Endodermal cell (in vitro differentiated cells): Measurements from ENCODE around the gene FASTKD3. TPM values are rescaled to one million over a fixed set of nuclear protein-coding genes. Genes with fewer than 3 reads are reported as not detected.

Experiments used
- DNase-seq: peaks from one replicate; pipeline ENCODE4 v3.0.0-alpha.2; 2017
- H3K27ac ChIP-seq: 2 replicates; pipeline ENCODE4 v1.5.1; 2013; ENCODE audit warnings: mild to moderate bottlenecking, low read depth, low read length, moderate library complexity
- H3K27me3 ChIP-seq: 2 replicates; pipeline ENCODE4 v1.6.1; 2013; ENCODE audit warnings: mild to moderate bottlenecking, low read length, moderate library complexity; ENCODE audit not compliant: insufficient read depth, control insufficient read depth, poor library complexity, severe bottlenecking
- H3K36me3 ChIP-seq: 2 replicates; pipeline ENCODE4 v1.7.0; 2013; ENCODE audit warnings: mild to moderate bottlenecking, low read length, moderate library complexity; ENCODE audit not compliant: control insufficient read depth, insufficient read depth
- H3K4me1 ChIP-seq: one replicate; pipeline ENCODE4 v1.7.0; 2013; ENCODE audit warnings: low read length; ENCODE audit not compliant: control insufficient read depth, insufficient read depth
- H3K4me3 ChIP-seq: 2 replicates; pipeline ENCODE4 v1.5.1; 2013; ENCODE audit warnings: mild to moderate bottlenecking, low read length, moderate library complexity
- H3K9ac ChIP-seq: 2 replicates; pipeline ENCODE4 v1.6.1; 2013; ENCODE audit warnings: mild to moderate bottlenecking, low read length, moderate library complexity; ENCODE audit not compliant: poor library complexity, severe bottlenecking; ENCODE audit errors: extremely low read depth
- H3K9me3 ChIP-seq: 2 replicates; pipeline ENCODE4 v1.6.1; 2013; ENCODE audit warnings: mild to moderate bottlenecking, low read length, moderate library complexity; ENCODE audit not compliant: control insufficient read depth
- H3K27ac Mint-ChIP-seq: 2 replicates; pipeline ENCODE4 v1.8.0; 2020; ENCODE audit warnings: mixed read lengths
- H3K27me3 Mint-ChIP-seq: 2 replicates; pipeline ENCODE4 v1.8.0; 2021; ENCODE audit warnings: mild to moderate bottlenecking, mixed read lengths; ENCODE audit not compliant: insufficient read depth
- H3K36me3 Mint-ChIP-seq: 2 replicates; pipeline ENCODE4 v1.8.0; 2020; ENCODE audit warnings: low read depth, mixed read lengths
- H3K4me1 Mint-ChIP-seq: 2 replicates; pipeline ENCODE4 v1.8.0; 2020; ENCODE audit warnings: mixed read lengths
- H3K4me3 Mint-ChIP-seq: 2 replicates; pipeline ENCODE4 v1.8.0; 2020; ENCODE audit warnings: mild to moderate bottlenecking, moderate library complexity, mixed read lengths
- H3K9me3 Mint-ChIP-seq: 2 replicates; pipeline ENCODE4 v1.8.0; 2020; ENCODE audit warnings: mild to moderate bottlenecking, mixed read lengths
- CTCF ChIP-seq: fragments of 200-600 bp; sonication (generic); conservative IDR thresholded peaks from 2 replicates; pipeline ENCODE4 v1.5.0; 2021; ENCODE audit warnings: antibody characterized with exemption, mild to moderate bottlenecking
- WGBS, 2 experiments: methylation state at CpG; one replicate each; pipeline versions ENCODE4 v1.1.5 to v1.1.7; 2013; ENCODE audit warnings: missing lambda C conversion rate in 2 of 2, mixed read lengths in 1 of 2; ENCODE audit not compliant: insufficient coverage in 1 of 2, insufficient read length in 1 of 2; 5-methylcytosine and 5-hydroxymethylcytosine counted together
- total RNA-seq, 2 donors: library from RNA; stranded (reverse); fragmentation: NEBNext Ultra II Directional in 1 of 2; extraction: Animal tissue kit (Norgen Biotek cat#: 25700) in 1 of 2; gene quantifications; 2 replicates in 1 of 2; 3 replicates in 1 of 2; pipeline ENCODE4 v1.2.1, GENCODE V29; 2021

Gene FASTKD3
- total RNA-seq, 2 donors from 2014 or later: 6.6 to 8.5 TPM

GRCh38 chr5:7874639-7875038 is 5.8 kb upstream of the FASTKD3 start:
- peaks cover 35% of the 10 kb centered on the region for H3K36me3 Mint-ChIP-seq
- H3K4me1 ChIP-seq: peaks cover 7% of the 10 kb centered on the region
- no peaks in the 10 kb centered on the region for H3K9me3 ChIP-seq
- no peak overlapping the region for H3K27ac ChIP-seq
- no peak overlapping the region for H3K4me3 Mint-ChIP-seq
- H3K4me3 ChIP-seq: no peak overlapping the region
- no peaks in the 10 kb centered on the region for H3K27me3 Mint-ChIP-seq
- TF ChIP-seq CTCF: no peak
- no peak for DNase-seq
- H3K36me3 ChIP-seq: peaks cover 60% of the 10 kb centered on the region
- H3K27me3 ChIP-seq: no peaks in the 10 kb centered on the region
- peaks cover 10% of the 10 kb centered on the region for H3K4me1 Mint-ChIP-seq
- 100% methylated on average over 1 of the region's 2 CpGs for WGBS, 2 experiments
- no peak overlapping the region for H3K27ac Mint-ChIP-seq
- H3K9ac ChIP-seq: no peak overlapping the region
- no peaks in the 10 kb centered on the region for H3K9me3 Mint-ChIP-seq

- H3K36me3 ChIP-seq: peaks cover 48% of the 10 kb centered on the region
- Mint-ChIP-seq H3K9me3 (no peaks in the 10 kb centered on the region), H3K27me3 (no peaks in the 10 kb centered on the region), H3K27ac (no peak overlapping the region), H3K4me3 (no peak overlapping the region), H3K36me3 (peaks cover 27% of the 10 kb centered on the region), H3K4me1 (peaks cover 13% of the 10 kb centered on the region)
- no peak overlapping the region for H3K4me3 ChIP-seq
- H3K27me3 ChIP-seq: no peaks in the 10 kb centered on the region
- H3K4me1 ChIP-seq: peaks cover 7% of the 10 kb centered on the region
- H3K9ac ChIP-seq: no peak overlapping the region
- no peak overlapping the region for H3K27ac ChIP-seq
- no peak for DNase-seq
- TF ChIP-seq CTCF: no peak
- H3K9me3 ChIP-seq: no peaks in the 10 kb centered on the region
- 92 to 96% methylated on average over 2 to 9 of the region's 9 CpGs for WGBS, 2 experiments
Observed at GRCh38 chr5:7873216-7873615, 4.4 kb upstream of the FASTKD3 start.

- H3K9me3 ChIP-seq: no peaks in the 10 kb centered on the region
- H3K4me3 Mint-ChIP-seq: no peak overlapping the region
- peaks cover 42% of the 10 kb centered on the region for H3K36me3 ChIP-seq
- H3K27me3 ChIP-seq: no peaks in the 10 kb centered on the region
- no peaks in the 10 kb centered on the region for H3K27me3 Mint-ChIP-seq
- H3K4me1 ChIP-seq: peaks cover 7% of the 10 kb centered on the region
- no peak overlapping the region for H3K4me3 ChIP-seq
- H3K9me3 Mint-ChIP-seq: no peaks in the 10 kb centered on the region
- no peak for TF ChIP-seq CTCF
- WGBS, 2 experiments: 90 to 95% methylated on average over 4 of the region's 4 CpGs
- no peak overlapping the region for H3K27ac Mint-ChIP-seq
- H3K4me1 Mint-ChIP-seq: peaks cover 14% of the 10 kb centered on the region
- DNase-seq: no peak
- peaks cover 21% of the 10 kb centered on the region for H3K36me3 Mint-ChIP-seq
- H3K9ac ChIP-seq: no peak overlapping the region
- no peak overlapping the region for H3K27ac ChIP-seq
Observed at GRCh38 chr5:7872517-7873130, 3.8 kb upstream of the FASTKD3 start.
